Right cardiac atrium (tissue), 5 donors: ENCODE results near the gene SRSF11. TPM values are rescaled to one million over a fixed set of nuclear protein-coding genes. Genes with fewer than 3 reads are reported as not detected.

ENCODE experiments used
- polyA plus RNA-seq: library from polyadenylated mRNA; stranded (reverse); fragments of 200-250 nt; gene quantifications from one replicate; pipeline ENCODE4 v1.2.3, GENCODE V29; 2013
- total RNA-seq, 4 donors: library from RNA; stranded (reverse); fragmentation: NEBNext Ultra II Directional; extraction: Animal tissue kit (Norgen Biotek cat#: 25700); gene quantifications; one replicate each; pipeline ENCODE4 v1.2.1, GENCODE V29; 2021
- donor health status: healthy with polysubstance abuse.
- donor health status: DM: no; HTN: yes; CAD: no.
- donor health status: DM: no; HTN: no; CAD: no.
- donor health status: DM: no; HTN: yes; CAD: no; lungs with severe emphysema.
- donor health status: DM: yes; HTN: yes; CAD: no.

SRSF11 gene
- total and polyA plus RNA-seq, 5 donors = 56.5 to 81.4 (median 64.1) TPM

Other genes starting within 250 kb of the SRSF11 start
- gene LRRC40, start 15.8 kb upstream of the SRSF11 start, total RNA-seq = 10 to 100 TPM; 10.4 to 11.3 (median 11.0) TPM
- 8.9 TPM for gene LRRC40, start 15.8 kb upstream of the SRSF11 start, polyA plus RNA-seq
- 10 to 100 TPM; 10.2 to 14.8 (median 12.2) TPM for gene ANKRD13C, start 133.3 kb downstream of the SRSF11 start, total RNA-seq
- 5.7 TPM for gene ANKRD13C, start 133.3 kb downstream of the SRSF11 start, polyA plus RNA-seq
- gene CTH, start 189.9 kb downstream of the SRSF11 start, total RNA-seq = 1 to 10 TPM in 3 of 4 donors, under 1 TPM in 1; 0.94 to 2.1 (median 1.7) TPM
- 3.9 TPM for gene CTH, start 189.9 kb downstream of the SRSF11 start, polyA plus RNA-seq